ENCODE results near the gene HIVEP3.

GRCh38 chr1:41822866-41823265 is 95.9 kb downstream of the HIVEP3 start:
- no peak for TF ChIP-seq CTCF (IDR thresholded peaks at IDR 0.05)
- no peak for TF ChIP-seq POLR2A (IDR thresholded peaks at IDR 0.05)

All from lower leg skin (tissue), 3 donors.